Kidney (tissue), 22 donors: ENCODE measurements around the gene KLHL25. TPM values are rescaled to one million over a fixed set of nuclear protein-coding genes. Genes with fewer than 3 reads are reported as not detected.
A peak's percentile ranks its signal among the peaks of the same experiment; 100 is the strongest.

ENCODE experiments used
- DNase-seq, 5 donors: peaks; one replicate each; pipeline ENCODE4 v3.0.0-alpha.2; 2013 to 2020
- FAIRE-seq: peaks from 2 replicates; lab custom pipeline; 2012; peaks lifted over from hg19 to GRCh38; lab: Jason Lieb, UNC
- H3K27ac ChIP-seq, 2 donors: one replicate each; pipeline ENCODE4 v1.7.0; 2013; ENCODE audit warnings: low read depth in 2 of 2, low read length in 2 of 2, inconsistent platforms in 1 of 2
- H3K27me3 ChIP-seq: one replicate; pipeline ENCODE4 v1.7.1; 2013; ENCODE audit warnings: low read length, inconsistent platforms; ENCODE audit not compliant: control insufficient read depth, insufficient read depth
- H3K36me3 ChIP-seq, 3 donors: one replicate each; pipeline versions ENCODE4 v1.7.0 to v1.7.1; 2013; ENCODE audit warnings: low read length in 3 of 3, control low read depth in 1 of 3, inconsistent platforms in 1 of 3; ENCODE audit not compliant: insufficient read depth in 3 of 3, control insufficient read depth in 2 of 3
- H3K4me1 ChIP-seq, 3 donors: one replicate each; pipeline versions ENCODE4 v1.7.0 to v1.7.1; 2013; ENCODE audit warnings: low read length in 3 of 3, inconsistent platforms in 1 of 3, low read depth in 1 of 3; ENCODE audit not compliant: control insufficient read depth in 2 of 3, insufficient read depth in 2 of 3
- H3K4me3 ChIP-seq, 3 donors: one replicate each; pipeline versions ENCODE4 v1.7.0 to v1.8.1; 2013; ENCODE audit warnings: low read length in 3 of 3, control low read depth in 1 of 3, inconsistent platforms in 1 of 3
- H3K9ac ChIP-seq, 3 donors: one replicate each; pipeline versions ENCODE4 v1.7.0 to v1.7.1; 2013; ENCODE audit warnings: low read length in 3 of 3, control low read depth in 1 of 3, inconsistent platforms in 1 of 3
- H3K9me3 ChIP-seq, 3 donors: one replicate each; pipeline versions ENCODE4 v1.7.0 to v1.7.1; 2013; ENCODE audit warnings: low read length in 3 of 3, control low read depth in 1 of 3, inconsistent platforms in 1 of 3; ENCODE audit not compliant: control insufficient read depth in 2 of 3, insufficient read depth in 1 of 3
- CTCF ChIP-seq: IDR thresholded peaks from 3 replicates; pipeline ENCODE4 v1.5.1; 2012; ENCODE audit warnings: mild to moderate bottlenecking, moderate library complexity, borderline replicate concordance; ENCODE audit not compliant: insufficient read depth; ENCODE audit errors: extremely low read depth
- intact Hi-C: fragments of 100-400 bp; cut with DNase I; formaldehyde crosslinking; loops from one replicate; pipeline ENCODE4 v1.11.1; 2022
- long read RNA-seq, 10 donors: library from polyadenylated mRNA in 1 of 10; unstranded in 1 of 10; transcript quantifications; one replicate each; pipeline ENCODE4 v2.0.0 and lab custom pipeline, GENCODE V29; 2021 to 2026
- polyA plus RNA-seq: library from polyadenylated mRNA; stranded (reverse); fragments of 350-450 nt; fragmentation: Illumina TruSeq; extraction: RNeasy Lipid Tissue Mini Kit (QIAGEN cat#74804); gene quantifications from one replicate; pipeline ENCODE4 v1.2.3, GENCODE V29; 2014; ENCODE audit warnings: low read depth, low replicate concordance; ENCODE audit not compliant: insufficient read depth
- total RNA-seq: library from RNA; stranded (reverse); fragmentation: NEBNext Ultra II Directional; extraction: Animal tissue kit (Norgen Biotek cat#: 25700); gene quantifications from one replicate; pipeline ENCODE4 v1.2.1, GENCODE V29; 2021
- donor health status: control.
- donor health status: control.
- donor health status: control.
- donor health status: control.
- donor health status: control.
- donor health status: DM: yes; HTN: yes; CAD: no.
- donor health status: Normal renal cell carcinoma (clear cell type).

The KLHL25 gene
- total RNA-seq (8.4 TPM), polyA plus RNA-seq (5.3 TPM)
- long read RNA-seq, donor 1, full-length matches to known transcripts = 6 of 6 reads
- long read RNA-seq, donor 1, partial matches to known transcripts = 0 of 6 reads
- long read RNA-seq, donor 1, other reads (novel, unspliced or antisense) = 0 of 6 reads
- long read RNA-seq, donor 2, full-length matches to known transcripts = 6 of 6 reads
- long read RNA-seq, donor 2, partial matches to known transcripts = 0 of 6 reads
- long read RNA-seq, donor 2, other reads (novel, unspliced or antisense) = 0 of 6 reads
- long read RNA-seq, donor 3, full-length matches to known transcripts = 8 of 8 reads
- long read RNA-seq, donor 3, partial matches to known transcripts = 0 of 8 reads
- long read RNA-seq, donor 3, other reads (novel, unspliced or antisense) = 0 of 8 reads
- long read RNA-seq, donor 4, full-length matches to known transcripts = 12 of 12 reads
- long read RNA-seq, donor 4, partial matches to known transcripts = 0 of 12 reads
- long read RNA-seq, donor 4, other reads (novel, unspliced or antisense) = 0 of 12 reads
- long read RNA-seq, donor 5, full-length matches to known transcripts = 1 of 1 reads
- long read RNA-seq, donor 5, partial matches to known transcripts = 0 of 1 reads
- long read RNA-seq, donor 5, other reads (novel, unspliced or antisense) = 0 of 1 reads
- long read RNA-seq, donor 6, full-length matches to known transcripts = 7 of 7 reads
- long read RNA-seq, donor 6, partial matches to known transcripts = 0 of 7 reads
- long read RNA-seq, donor 6, other reads (novel, unspliced or antisense) = 0 of 7 reads
- long read RNA-seq, donor 7, full-length matches to known transcripts = 6 of 16 reads
- long read RNA-seq, donor 7, partial matches to known transcripts = 8 of 16 reads
- long read RNA-seq, donor 7, other reads (novel, unspliced or antisense) = 2 of 16 reads
- long read RNA-seq, donor 8, full-length matches to known transcripts = 10 of 10 reads
- long read RNA-seq, donor 8, partial matches to known transcripts = 0 of 10 reads
- long read RNA-seq, donor 8, other reads (novel, unspliced or antisense) = 0 of 10 reads
- long read RNA-seq, donor 9, full-length matches to known transcripts = 6 of 6 reads
- long read RNA-seq, donor 9, partial matches to known transcripts = 0 of 6 reads
- long read RNA-seq, donor 9, other reads (novel, unspliced or antisense) = 0 of 6 reads
- long read RNA-seq, donor 10, full-length matches to known transcripts = 10 of 10 reads
- long read RNA-seq, donor 10, partial matches to known transcripts = 0 of 10 reads
- long read RNA-seq, donor 10, other reads (novel, unspliced or antisense) = 0 of 10 reads

DNA sequence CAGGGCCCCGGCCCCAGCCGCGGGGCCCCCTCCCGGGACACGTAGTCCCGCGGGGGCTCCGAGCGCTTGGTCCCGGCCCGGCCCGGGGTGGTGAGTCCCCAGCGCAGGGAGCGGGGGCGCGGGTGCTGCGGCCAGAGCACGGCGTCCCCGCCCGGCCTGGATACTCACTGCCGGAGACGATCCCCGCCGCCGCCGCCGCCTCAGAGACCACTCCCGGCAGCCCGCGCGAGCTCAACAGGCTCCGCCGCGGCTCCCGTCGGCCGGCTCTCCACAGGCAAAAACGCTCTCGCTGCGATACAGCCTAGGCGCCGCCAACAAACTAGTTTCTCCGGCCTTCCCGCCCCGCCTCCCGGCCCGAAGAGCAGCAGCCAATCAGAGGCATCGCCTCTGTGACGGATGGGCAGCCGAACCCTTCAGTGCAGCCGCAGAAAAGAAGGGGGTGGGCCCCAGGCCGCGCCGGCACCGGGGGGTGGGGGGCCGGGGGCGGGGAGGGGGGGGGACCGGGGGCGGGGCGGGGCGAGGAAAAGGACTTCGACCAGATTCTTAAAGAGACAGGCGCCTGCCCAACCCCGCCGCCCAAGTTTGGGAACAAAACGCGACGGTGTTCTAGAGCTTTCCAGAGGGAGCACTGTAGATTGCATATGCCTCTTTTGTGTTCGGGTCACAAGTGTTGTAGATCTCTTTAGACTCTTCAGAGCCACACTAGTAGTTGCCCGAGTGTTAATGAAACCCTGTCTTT lies at the start of gene KLHL25:
TSS of gene KLHL25 (minus strand) at position 328 of the 739 bp plus-strand sequence. CDS start 25,115 bp downstream, outside the sequence.
- H3K27ac ChIP-seq = peak within 1 kb of the TSS; percentile 90 to 92
- H3K9me3 ChIP-seq = no peaks in the 10 kb centered on the region
- peaks cover 0 to 21% (median 12%) of the 10 kb centered on the region in 3 donors for H3K4me1 ChIP-seq
- TF ChIP-seq CTCF = no peak
- H3K9ac ChIP-seq = peak within 1 kb of the TSS; percentile 54 to 75 (median 55)
- DNase-seq (peak; percentile 97 to 98 (median 98)), FAIRE-seq (no peak)
- H3K4me3 ChIP-seq = peak within 1 kb of the TSS; percentile 71 to 87 (median 82)
- intact Hi-C loops = no loop called here
- no peaks in the 10 kb centered on the region for H3K27me3 ChIP-seq
- no peaks in the 10 kb centered on the region for H3K36me3 ChIP-seq

DNA sequence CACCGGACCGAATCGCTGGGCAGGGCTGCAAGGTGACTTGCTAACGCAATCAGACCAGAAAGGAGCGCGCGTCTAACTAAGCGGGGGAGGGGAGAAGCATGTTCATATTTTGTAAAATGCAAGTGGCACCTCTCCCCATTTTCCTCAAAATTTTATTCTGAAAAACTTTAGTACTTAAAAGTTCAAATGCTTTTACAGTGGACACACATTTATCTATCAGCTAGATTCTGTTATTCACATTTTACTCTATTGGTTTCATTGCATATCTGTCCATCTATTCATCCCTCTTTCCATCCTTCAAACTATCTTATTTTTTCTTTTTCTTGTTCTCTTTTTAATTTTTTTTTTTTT lies 46.1 kb upstream of the KLHL25 start:
- no peak for TF ChIP-seq CTCF
- H3K9ac ChIP-seq = no peak overlapping the region
- H3K4me1 ChIP-seq = peaks cover 0 to 6% (median 6%) of the 10 kb centered on the region in 3 donors
- no peaks in the 10 kb centered on the region for H3K36me3 ChIP-seq
- FAIRE-seq (no peak), DNase-seq (no peak)
- H3K9me3 ChIP-seq = no peaks in the 10 kb centered on the region
- intact Hi-C loops = no loop called here
- H3K4me3 ChIP-seq = no peak overlapping the region
- H3K27me3 ChIP-seq = no peaks in the 10 kb centered on the region
- no peak overlapping the region for H3K27ac ChIP-seq
